NCI-H446 (cell line): ENCODE data around the gene SRRT.
"Not testable (repeated sequence)": the region's sequence is repeated elsewhere in the genome, so short reads cannot be mapped to it uniquely, and the experiment has no call there.

Source experiments
- DNase-seq, 2 experiments: peaks; one replicate each; lab custom pipeline; 2025; lab: John Stamatoyannopoulos, UW

The SRRT gene

GRCh38 chr7:100874577-100875355 lies at the start of gene SRRT:
Gene SRRT, plus strand, starts transcription at chr7:100875103. Its CDS starts 488 bp downstream, at chr7:100875591.
- DNase-seq = peak; percentile 87 to 98

DNA sequence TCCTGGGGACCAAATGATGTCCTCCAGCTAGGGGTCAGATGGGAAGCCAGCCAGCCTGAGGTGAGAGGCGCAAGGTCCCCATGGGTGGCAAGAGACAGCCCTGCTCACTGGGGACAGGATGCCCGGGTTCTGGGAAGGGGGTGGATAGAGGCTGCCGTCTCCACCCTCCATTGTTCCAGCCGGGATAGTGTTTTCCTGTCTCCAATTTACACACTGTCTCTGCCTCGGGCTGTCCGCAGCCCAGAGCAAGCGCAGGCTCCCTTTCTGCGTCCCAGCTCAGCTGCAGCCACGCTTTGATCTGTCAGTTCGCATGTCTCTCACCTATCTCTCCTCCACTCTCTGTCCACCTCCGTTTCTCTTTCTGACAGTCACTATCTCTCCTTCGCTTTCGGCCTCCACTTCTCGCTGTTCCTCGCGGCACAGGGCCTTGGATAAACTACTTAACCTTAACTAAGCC lies 49.7 kb upstream of the SRRT start:
- DNase-seq = no peak

GRCh38 chr7:100825751-100826513 lies 49.0 kb upstream of the SRRT start:
- no peak for DNase-seq

- DNase-seq = peak in 1 of 2 experiments; percentile 20
Observed at GRCh38 chr7:100826514-100827329, 48.2 kb upstream of the SRRT start.

GRCh38 chr7:100827330-100828226 lies 47.3 kb upstream of the SRRT start, which contains the start of gene EPHB4:
Gene EPHB4, minus strand, starts transcription at chr7:100827523. Its CDS starts 493 bp downstream, at chr7:100827030.
- peak; percentile 5 to 76 for DNase-seq

DNA sequence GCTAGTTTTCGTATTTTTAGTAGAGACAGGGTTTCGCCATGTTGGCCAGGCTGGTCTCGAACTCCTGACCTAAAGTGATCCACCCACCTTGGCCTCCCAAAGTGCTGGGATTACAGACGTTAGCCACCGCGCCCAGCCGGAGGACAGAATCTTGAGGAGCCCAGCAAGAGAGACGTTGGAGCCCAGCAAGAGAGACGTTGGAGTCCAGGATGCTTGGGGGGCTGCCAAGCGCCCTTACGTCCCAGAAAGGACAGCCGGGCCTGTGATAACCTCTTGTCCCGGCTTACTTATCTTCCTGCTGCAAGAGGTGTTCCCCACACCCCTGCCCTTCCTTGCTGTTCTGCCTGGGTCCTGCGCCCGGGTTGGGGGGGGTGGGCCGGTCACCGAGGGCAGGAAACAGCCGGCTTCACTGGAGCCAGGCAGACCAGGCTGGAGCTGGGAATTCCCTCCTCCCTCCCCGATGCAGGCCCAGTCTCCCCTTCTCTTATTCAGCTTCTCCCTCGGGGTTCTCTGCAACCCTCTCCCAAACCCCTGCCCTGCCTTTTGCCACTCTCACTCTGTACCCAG lies 45.7 kb upstream of the SRRT start:
- DNase-seq = no peak

DNA sequence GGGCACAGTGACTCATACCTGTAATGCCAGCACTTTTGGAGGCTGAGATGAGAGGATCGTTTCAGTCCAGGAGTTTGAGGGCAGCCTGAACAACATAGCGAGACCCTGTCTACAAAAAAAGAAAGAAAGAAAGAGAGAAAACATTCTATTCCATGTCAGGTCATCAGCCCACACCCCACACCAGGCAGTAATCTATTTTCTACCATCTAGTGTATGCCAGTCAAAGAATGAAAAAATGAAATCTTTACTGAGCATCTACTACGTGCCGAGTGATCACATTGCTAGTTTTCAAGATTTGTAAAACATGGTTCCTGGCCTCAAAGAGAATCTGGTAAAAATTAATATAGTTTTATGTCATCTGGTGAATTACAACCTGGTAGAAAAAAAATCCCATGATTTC lies 44.5 kb upstream of the SRRT start:
- DNase-seq = no peak

DNA sequence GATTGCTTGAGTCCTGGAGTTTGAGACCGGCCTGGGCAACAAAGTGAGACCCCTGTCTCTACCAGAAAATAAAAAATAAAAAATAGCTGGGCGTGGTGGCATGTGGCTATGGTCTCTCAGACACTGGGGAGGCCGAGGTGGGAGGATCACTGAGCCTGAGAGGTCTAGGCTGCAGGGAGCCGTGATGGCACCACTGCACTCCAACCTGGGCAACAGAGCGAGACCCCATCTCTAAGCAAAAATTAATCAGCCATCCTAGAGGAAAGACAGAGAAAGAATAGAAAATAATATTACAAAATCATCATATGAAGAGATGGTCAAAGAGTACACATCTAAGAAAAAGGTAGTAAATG lies 42.6 kb upstream of the SRRT start:
- DNase-seq = no peak

- DNase-seq = no peak
Observed at GRCh38 chr7:100835903-100836811, 38.7 kb upstream of the SRRT start.

DNA sequence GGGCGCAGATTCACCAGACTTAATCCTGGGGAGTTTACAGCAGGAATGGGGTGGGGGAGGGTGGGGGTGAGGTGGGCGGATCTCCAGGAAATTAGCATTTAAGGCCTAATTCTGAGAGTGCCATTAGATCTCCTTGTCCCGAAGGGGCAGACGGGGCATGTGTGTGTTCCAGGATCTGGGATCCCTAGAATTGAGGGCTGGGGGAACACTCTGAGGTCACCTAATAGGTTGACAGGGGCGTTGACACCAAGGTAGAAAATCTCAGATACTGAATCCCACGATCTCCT lies 38.1 kb upstream of the SRRT start:
- no peak for DNase-seq

GRCh38 chr7:100837099-100837836 lies 37.6 kb upstream of the SRRT start:
- peak; percentile 48 to 84 for DNase-seq

DNA sequence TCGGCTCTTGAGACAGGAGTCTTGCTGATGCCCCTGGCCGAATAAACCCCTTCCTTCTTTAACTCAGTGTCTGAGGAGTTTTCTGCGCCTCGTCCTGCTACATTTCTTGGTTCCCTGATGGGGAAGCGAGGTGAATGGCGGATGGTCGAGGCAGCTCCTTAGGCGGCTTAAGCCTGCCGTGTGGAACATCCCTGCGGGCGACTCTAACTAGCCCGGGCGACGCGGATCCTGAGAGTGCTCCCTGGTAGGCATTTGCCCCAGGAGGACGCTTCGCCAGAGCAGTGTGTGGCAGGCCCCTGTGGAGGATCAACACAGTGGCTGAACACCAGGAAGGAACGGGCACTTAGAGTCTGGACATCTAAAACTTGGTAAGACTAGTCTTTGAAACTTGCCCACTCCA lies 35.5 kb upstream of the SRRT start:
- no peak for DNase-seq

- no peak for DNase-seq
Observed at GRCh38 chr7:100840470-100841100, 34.3 kb upstream of the SRRT start.

DNA sequence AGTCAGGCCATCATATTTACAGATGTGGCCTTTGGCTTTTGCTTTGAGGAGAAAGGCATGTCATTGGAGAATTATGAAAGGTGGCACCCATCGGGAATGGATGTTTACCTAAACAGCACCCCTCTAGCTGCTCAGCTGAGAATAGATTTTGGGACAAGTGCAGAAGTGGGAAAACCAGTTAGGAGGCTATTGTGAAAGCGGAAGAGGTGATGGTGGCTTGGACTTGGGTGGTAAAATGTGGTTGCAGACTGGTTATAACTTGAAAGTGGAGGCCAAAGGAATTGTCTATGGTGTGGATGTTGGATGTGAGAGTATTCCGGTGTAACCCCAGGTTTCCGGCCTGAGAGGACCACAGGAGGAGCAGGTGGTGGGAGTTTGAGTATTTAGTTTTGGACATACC lies 27.5 kb upstream of the SRRT start:
- no peak for DNase-seq

GRCh38 chr7:100852048-100852872 lies 22.6 kb upstream of the SRRT start, which contains the start of gene SLC12A9:
Gene SLC12A9, plus strand, starts transcription at chr7:100852713. Its CDS starts 1,485 bp downstream, at chr7:100854198.
- peak; percentile 53 to 88 for DNase-seq

DNA sequence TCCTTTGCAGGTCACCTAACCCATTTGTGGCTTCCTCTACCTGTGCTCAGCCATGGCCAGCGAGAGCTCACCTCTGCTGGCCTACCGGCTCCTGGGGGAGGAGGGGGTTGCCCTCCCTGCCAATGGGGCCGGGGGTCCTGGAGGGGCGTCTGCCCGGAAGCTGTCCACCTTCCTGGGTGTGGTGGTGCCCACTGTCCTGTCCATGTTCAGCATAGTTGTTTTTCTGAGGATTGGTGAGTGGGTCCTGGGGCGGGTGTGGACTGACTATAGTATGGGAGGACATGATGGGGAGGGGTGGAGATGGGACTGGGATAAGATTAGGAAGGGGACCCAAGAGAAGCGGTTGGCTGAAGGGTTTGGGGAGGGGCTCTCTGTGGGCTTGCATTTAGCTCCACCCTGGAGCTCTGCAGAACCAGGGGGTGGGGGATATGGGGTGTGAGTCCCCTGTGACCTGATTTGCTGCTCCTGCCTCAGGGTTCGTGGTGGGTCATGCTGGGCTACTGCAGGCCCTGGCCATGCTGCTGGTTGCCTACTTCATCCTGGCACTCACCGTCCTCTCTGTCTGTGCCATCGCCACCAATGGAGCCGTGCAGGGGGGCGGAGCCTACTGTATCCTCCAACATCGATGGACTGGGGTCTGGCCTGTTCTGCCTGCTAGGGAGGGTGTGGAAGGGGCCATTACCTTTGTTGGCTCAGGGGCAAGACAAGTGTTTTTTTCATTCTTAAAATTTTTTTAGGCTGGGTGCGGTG lies 20.6 kb upstream of the SRRT start:
- DNase-seq = no peak

GRCh38 chr7:100854899-100855298 lies 20.0 kb upstream of the SRRT start:
- not testable (repeated sequence) for DNase-seq
